H1 (cell line): ENCODE results near the gene AGBL5. TPM values are rescaled to one million over a fixed set of nuclear protein-coding genes. Genes with fewer than 3 reads are reported as not detected.

Experiments
- CTCF ChIA-PET: fragments of 300-600 bp; sonication (Branson Sonifier 250); formaldehyde crosslinking; loops from one replicate; lab custom pipeline; 2021; ENCODE audit not compliant: partially characterized antibody; lab: Charles Lee
- POLR2A ChIA-PET: fragments of 300-600 bp; sonication (Branson Sonifier 250); formaldehyde crosslinking; loops from one replicate; lab custom pipeline; 2021; ENCODE audit warnings: inconsistent platforms; ENCODE audit not compliant: partially characterized antibody; lab: Charles Lee
- DNase-seq, 2 experiments: peaks; one replicate each; pipeline versions ENCODE4 v3.0.0 to v3.0.0-alpha.2; 2010 to 2022; ENCODE audit warnings: low spot score in 2 of 2, low read depth in 1 of 2, mixed read lengths in 1 of 2
- FAIRE-seq: peaks from 2 replicates; lab custom pipeline; 2011; peaks lifted over from hg19 to GRCh38; lab: Jason Lieb, UNC
- H2AFZ ChIP-seq: 2 replicates; pipeline ENCODE4 v1.8.1; 2012; ENCODE audit warnings: low read length, inconsistent platforms
- H2AK5ac ChIP-seq: 2 replicates; pipeline ENCODE4 v1.6.1; 2013; ENCODE audit warnings: low read depth, low read length
- H2BK120ac ChIP-seq: replicated peaks from 2 replicates; pipeline ENCODE3; 2013; ENCODE audit warnings: low read depth, low read length, inconsistent platforms
- H2BK12ac ChIP-seq: 2 replicates; pipeline ENCODE4 v1.6.1; 2013; ENCODE audit warnings: low read depth, low read length
- H2BK15ac ChIP-seq: 2 replicates; pipeline ENCODE4 v1.6.1; 2013; ENCODE audit warnings: low read length
- H2BK20ac ChIP-seq: 2 replicates; pipeline ENCODE4 v1.6.1; 2013; ENCODE audit warnings: low read length
- H2BK5ac ChIP-seq: 2 replicates; pipeline ENCODE4 v1.6.1; 2013; ENCODE audit warnings: low read depth, low read length
- H3K14ac ChIP-seq: 2 replicates; pipeline ENCODE4 v1.6.1; 2013; ENCODE audit warnings: inconsistent platforms; ENCODE audit not compliant: insufficient read length
- H3K18ac ChIP-seq: 2 replicates; pipeline ENCODE4 v1.6.1; 2013; ENCODE audit warnings: low read length; ENCODE audit errors: extremely low read depth
- H3K23ac ChIP-seq: 2 replicates; pipeline ENCODE4 v1.6.1; 2013; ENCODE audit warnings: inconsistent platforms; ENCODE audit not compliant: insufficient read length
- H3K23me2 ChIP-seq: 2 replicates; pipeline ENCODE4 v1.6.1; 2013; ENCODE audit warnings: low read depth, low read length
- H3K27ac ChIP-seq: 2 replicates; pipeline ENCODE4 v1.6.1; 2011; ENCODE audit warnings: low read depth, low read length, inconsistent platforms
- H3K27me3 ChIP-seq, 4 experiments: replicated peaks in 1 of 4; 1 replicate in 1 of 4; 2 replicates in 3 of 4; pipeline versions ENCODE4 v1.6.1 to v1.8.1; 2011 to 2013; ENCODE audit warnings: low read length in 3 of 4, mild to moderate bottlenecking in 3 of 4, inconsistent platforms in 2 of 4, mixed read lengths in 2 of 4, moderate library complexity in 1 of 4; ENCODE audit not compliant: control insufficient read depth in 3 of 4, insufficient read depth in 3 of 4; ENCODE audit errors: extremely low read depth in 1 of 4
- H3K36me3 ChIP-seq, 4 experiments: 2 replicates each; pipeline versions ENCODE4 v1.6.1 to v1.8.1; 2011 to 2013; ENCODE audit warnings: mild to moderate bottlenecking in 4 of 4, low read length in 3 of 4, moderate library complexity in 2 of 4, control low read depth in 1 of 4, inconsistent platforms in 1 of 4; ENCODE audit not compliant: insufficient read depth in 4 of 4, control insufficient read depth in 2 of 4
- H3K4ac ChIP-seq: replicated peaks from 2 replicates; pipeline ENCODE3; 2013; ENCODE audit warnings: low read length, low read depth, mixed read lengths, inconsistent platforms; ENCODE audit not compliant: insufficient read length
- H3K4me1 ChIP-seq, 4 experiments: replicated peaks in 1 of 4; 1 replicate in 1 of 4; 2 replicates in 3 of 4; pipeline versions ENCODE4 v1.6.1 to v1.8.1; 2011 to 2013; ENCODE audit warnings: low read length in 3 of 4, inconsistent platforms in 2 of 4, mixed read lengths in 1 of 4; ENCODE audit not compliant: insufficient read depth in 4 of 4, control insufficient read depth in 3 of 4
- H3K4me2 ChIP-seq, 2 experiments: 2 replicates each; pipeline versions ENCODE4 v1.6.1 to v1.8.1; 2011 to 2013; ENCODE audit warnings: low read depth in 2 of 2, low read length in 2 of 2, control low read depth in 1 of 2, inconsistent platforms in 1 of 2, mild to moderate bottlenecking in 1 of 2; ENCODE audit not compliant: insufficient read depth in 1 of 2
- H3K4me3 ChIP-seq, 4 experiments: fragments of 200-600, 300-600 bp in 1 of 4; sonication (generic), shearing (Covaris generic), sonication (Bioruptor Twin) in 1 of 4; 2 replicates each; pipeline versions ENCODE4 v1.5.1 to v1.8.1; 2011 to 2016; ENCODE audit warnings: low read length in 4 of 4, low read depth in 3 of 4, control low read depth in 2 of 4, inconsistent platforms in 2 of 4, mild to moderate bottlenecking in 2 of 4, mixed read lengths in 1 of 4, moderate library complexity in 1 of 4; ENCODE audit not compliant: insufficient read depth in 2 of 4; ENCODE audit errors: extremely low read depth in 1 of 4
- H3K56ac ChIP-seq: replicated peaks from 2 replicates; pipeline ENCODE3; 2013; ENCODE audit warnings: low read depth, mild to moderate bottlenecking, mixed read lengths, low read length, inconsistent platforms; ENCODE audit not compliant: insufficient read length
- H3K79me1 ChIP-seq: 2 replicates; pipeline ENCODE4 v1.6.1; 2013; ENCODE audit warnings: low read depth, low read length, control low read depth
- H3K79me2 ChIP-seq, 2 experiments: 2 replicates each; pipeline versions ENCODE4 v1.6.1 to v1.8.1; 2012 to 2013; ENCODE audit warnings: low read length in 2 of 2, mild to moderate bottlenecking in 2 of 2, inconsistent platforms in 1 of 2; ENCODE audit not compliant: insufficient read depth in 2 of 2, control insufficient read depth in 1 of 2
- H3K9ac ChIP-seq, 4 experiments: replicated peaks in 1 of 4; 1 replicate in 1 of 4; 2 replicates in 3 of 4; pipeline versions ENCODE4 v1.6.1 to v1.8.1; 2011 to 2013; ENCODE audit warnings: low read depth in 3 of 4, low read length in 3 of 4, control low read depth in 2 of 4, mild to moderate bottlenecking in 2 of 4, moderate library complexity in 2 of 4, inconsistent platforms in 1 of 4; ENCODE audit errors: extremely low read depth in 1 of 4
- H3K9me3 ChIP-seq, 2 experiments: 2 replicates each; pipeline versions ENCODE4 v1.6.1 to v1.8.1; 2012 to 2013; ENCODE audit warnings: mild to moderate bottlenecking in 2 of 2, moderate library complexity in 2 of 2, control low read depth in 1 of 2, inconsistent platforms in 1 of 2, low read depth in 1 of 2, low read length in 1 of 2, mixed read lengths in 1 of 2; ENCODE audit not compliant: insufficient read depth in 2 of 2
- H4K20me1 ChIP-seq, 2 experiments: replicated peaks in 1 of 2; 2 replicates each; pipeline versions ENCODE3 to v1.8.1; 2011 to 2013; ENCODE audit warnings: inconsistent platforms in 2 of 2, low read length in 2 of 2, mild to moderate bottlenecking in 1 of 2; ENCODE audit not compliant: insufficient read depth in 2 of 2, control insufficient read depth in 1 of 2
- H4K5ac ChIP-seq: 2 replicates; pipeline ENCODE4 v1.6.1; 2013; ENCODE audit warnings: low read length, low read depth, mixed read lengths, inconsistent platforms; ENCODE audit not compliant: insufficient read length
- H4K8ac ChIP-seq: 2 replicates; pipeline ENCODE4 v1.8.0; 2013; ENCODE audit warnings: mild to moderate bottlenecking, moderate library complexity, low read length, inconsistent platforms; ENCODE audit not compliant: insufficient read depth; ENCODE audit errors: extremely low read depth
- H4K91ac ChIP-seq: replicated peaks from 2 replicates; pipeline ENCODE3; 2013; ENCODE audit warnings: low read length, mixed read lengths, inconsistent platforms; ENCODE audit not compliant: insufficient read length
- PHF8 ChIP-seq: fragments of 200-600 bp; sonication (generic); conservative IDR thresholded peaks from 2 replicates; pipeline ENCODE4 v1.7.1; 2012; ENCODE audit warnings: low read depth, mild to moderate bottlenecking, inconsistent platforms, low read length, moderate library complexity
- SAP30 ChIP-seq: fragments of 300-600 bp; sonication (generic); IDR thresholded peaks from 2 replicates; pipeline ENCODE4 v1.7.1; 2012; ENCODE audit warnings: low read length, moderate library complexity, mild to moderate bottlenecking, inconsistent platforms; ENCODE audit not compliant: insufficient read depth, insufficient replicate concordance
- WGBS, 2 experiments: shearing (Covaris generic) in 1 of 2; methylation state at CpG; one replicate each; pipeline versions ENCODE4 v1.1.6 to v1.1.7; 2013 to 2015; ENCODE audit warnings: low lambda C conversion rate in 2 of 2, mixed read lengths in 2 of 2, inconsistent platforms in 1 of 2, low coverage in 1 of 2, missing lambda C conversion rate in 1 of 2; ENCODE audit not compliant: insufficient replicate concordance in 2 of 2, insufficient coverage in 1 of 2, insufficient read length in 1 of 2; ENCODE audit errors: extremely low coverage in 1 of 2, missing lambda C conversion rate in 1 of 2; 5-methylcytosine and 5-hydroxymethylcytosine counted together
- polyA plus RNA-seq, 7 experiments: library from polyadenylated mRNA; depleted of rRNA in 3 of 7; stranded (reverse) in 5 of 7; unstranded in 2 of 7; fragments of >200 nt in 5 of 7; fragments of 200-250 nt in 2 of 7; gene quantifications; 1 replicate in 5 of 7; 2 replicates in 1 of 7; 4 replicates in 1 of 7; pipeline versions ENCODE4 v1.2.1 to v1.2.3, GENCODE V29; 2011 to 2013; ENCODE audit warnings: missing spikeins in 2 of 7, mixed read lengths in 2 of 7
- total RNA-seq: library from RNA; stranded (reverse); fragmentation: NEBNext Ultra II Directional; extraction: Animal tissue kit (Norgen Biotek cat#: 25700); gene quantifications from 2 replicates; pipeline ENCODE4 v1.2.1, GENCODE V29; 2021

Gene AGBL5
- total and polyA plus RNA-seq, 2 of the 8 experiments (the other 6 are each of a cell fraction or from before 2014, with no cell fraction given): 45.4 to 62.0 TPM

GRCh38 chr2:27070653-27071276 lies 19.3 kb downstream of the AGBL5 start:
- H3K27ac ChIP-seq: peak overlapping the region; percentile 71; the same call in 1 of the 2 replicates
- H4K5ac ChIP-seq: no peak overlapping the region
- peak overlapping the region; percentile 28; the same call in 1 of the 2 replicates for H2BK12ac ChIP-seq
- H2BK120ac ChIP-seq: no peak overlapping the region
- peaks cover 3 to 6% of the 10 kb centered on the region in 2 experiments for H4K20me1 ChIP-seq
- H3K9ac ChIP-seq: peak overlapping the region; percentile 78 to 87 (median 86)
- no peak overlapping the region for H2BK20ac ChIP-seq
- peak; percentile 67 for TF ChIP-seq SAP30
- no peak for TF ChIP-seq PHF8
- no peaks in the 10 kb centered on the region for H3K27me3 ChIP-seq
- no peak overlapping the region for H3K14ac ChIP-seq
- H3K4me2 ChIP-seq: peak overlapping the region; percentile 94 to 99
- H3K23ac ChIP-seq: no peak overlapping the region
- no peaks in the 10 kb centered on the region for H3K9me3 ChIP-seq
- peaks cover 14% of the 10 kb centered on the region; the same call in 1 of the 2 replicates for H3K23me2 ChIP-seq
- no peak overlapping the region for H4K91ac ChIP-seq
- no peak for FAIRE-seq
- peak overlapping the region; percentile 72 for H3K56ac ChIP-seq
- H4K8ac ChIP-seq: peak overlapping the region; percentile 91; the same call in 1 of the 2 replicates
- H3K4me3 ChIP-seq: peak overlapping the region; percentile 82 to 99 (median 93)
- peaks cover 10 to 31% (median 16%) of the 10 kb centered on the region in 4 experiments; a peak in 7 of 8 replicates for H3K36me3 ChIP-seq
- H3K79me1 ChIP-seq: peaks cover 12% of the 10 kb centered on the region; the same call in 1 of the 2 replicates
- H2AFZ ChIP-seq: no peak overlapping the region
- WGBS, 2 experiments: 18% methylated on average over 11 of the region's 11 CpGs; no CpG with 5 or more reads in 1 of the 2 experiments
- no peak for DNase-seq
- H3K18ac ChIP-seq: peak overlapping the region; percentile 51
- CTCF ChIA-PET: interaction anchor here (1.4 to 2.7 kb wide), 4 partner anchors 10 to 16 kb away, joined by 3 to 20 read pairs (median 8); no protein-coding TSS in a partner anchor
- POLR2A ChIA-PET: interaction anchor here (1.0 to 18.5 kb wide), 5 partner anchors 12 to 53 kb away, joined by 3 to 441 read pairs (median 5); partner anchors contain the start of genes ABHD1, AGBL5 and TMEM214
- peaks cover 0 to 7% (median 4%) of the 10 kb centered on the region in 4 experiments; a peak in 5 of 7 replicates for H3K4me1 ChIP-seq
- H2AK5ac ChIP-seq: no peak overlapping the region
- no peak overlapping the region for H2BK15ac ChIP-seq
- H2BK5ac ChIP-seq: peak overlapping the region; percentile 55
- H3K4ac ChIP-seq: peak overlapping the region; percentile 96
- peaks cover 0 to 12% of the 10 kb centered on the region in 2 experiments; a peak in 3 of 4 replicates for H3K79me2 ChIP-seq
